ENCODE measurements around the gene CD63.

Gene CD63

GRCh38 chr12:55738123-55739024 is 9.6 kb upstream of the CD63 start:
- peak; percentile 79 for DNase-seq

- DNase-seq = no peak
These were observed 8.8 kb upstream of the CD63 start for GRCh38 chr12:55737581-55738122.

GRCh38 chr12:55736780-55737580 is 8.2 kb upstream of the CD63 start:
- peak; percentile 48 for DNase-seq

- DNase-seq = no peak
These were observed 7.3 kb upstream of the CD63 start for GRCh38 chr12:55736076-55736475.

GRCh38 chr12:55734595-55734994 is 5.8 kb upstream of the CD63 start:
- DNase-seq = no peak

GRCh38 chr12:55733858-55734257 is 5.0 kb upstream of the CD63 start:
- DNase-seq = no peak

- peak; percentile 93 for DNase-seq
These were observed 4.3 kb upstream of the CD63 start for GRCh38 chr12:55733021-55733555.

GRCh38 chr12:55732288-55732687 is 3.5 kb upstream of the CD63 start:
- no peak for DNase-seq

GRCh38 chr12:55729819-55730818 is 1.3 kb upstream of the CD63 start:
- DNase-seq = no peak

- DNase-seq = no peak
These were observed 447 bp downstream of the CD63 start for GRCh38 chr12:55728186-55728938.

GRCh38 chr12:55727643-55728185 is 1.1 kb downstream of the CD63 start:
- no peak for DNase-seq

GRCh38 chr12:55726971-55727370 is 1.8 kb downstream of the CD63 start:
- no peak for DNase-seq

GRCh38 chr12:55725556-55725955 is 3.3 kb downstream of the CD63 start:
- DNase-seq = no peak

GRCh38 chr12:55724940-55725309 is 3.9 kb downstream of the CD63 start:
- DNase-seq = no peak

- DNase-seq = no peak
These were observed 4.4 kb downstream of the CD63 start for GRCh38 chr12:55724226-55724939.

GRCh38 chr12:55723516-55724225 is 5.1 kb downstream of the CD63 start:
- DNase-seq = no peak

- DNase-seq = no peak
These were observed 5.9 kb downstream of the CD63 start for GRCh38 chr12:55722948-55723347.

GRCh38 chr12:55721601-55722213 is 7.1 kb downstream of the CD63 start:
- DNase-seq = no peak

- DNase-seq = no peak
These were observed 7.8 kb downstream of the CD63 start for GRCh38 chr12:55720894-55721444.
